GM19240 (cell line): ENCODE results near the gene TPO.
"Not testable (repeated sequence)": the region's sequence is repeated elsewhere in the genome, so short reads cannot be mapped to it uniquely, and the experiment has no call there.

ENCODE experiments used
- DNase-seq: peaks from one replicate; pipeline ENCODE4 v3.0.0; 2011; ENCODE audit warnings: low spot score; ENCODE audit not compliant: insufficient read length

The TPO gene

GRCh38 chr2:1501991-1502390 lies 88.7 kb downstream of the TPO start:
- no peak for DNase-seq

- no peak for DNase-seq
These were observed 89.6 kb downstream of the TPO start for GRCh38 chr2:1502891-1503304.

GRCh38 chr2:1503471-1504310 lies 90.4 kb downstream of the TPO start:
- no peak for DNase-seq

- DNase-seq = no peak
These were observed 91.1 kb downstream of the TPO start for GRCh38 chr2:1504311-1504750.

GRCh38 chr2:1505031-1505441 lies 91.8 kb downstream of the TPO start:
- DNase-seq = no peak

GRCh38 chr2:1509271-1510065 lies 96.2 kb downstream of the TPO start:
- no peak for DNase-seq

- no peak for DNase-seq
These were observed 96.9 kb downstream of the TPO start for GRCh38 chr2:1510176-1510575.

GRCh38 chr2:1511455-1511854 lies 98.2 kb downstream of the TPO start:
- DNase-seq = no peak

GRCh38 chr2:1512321-1513289 lies 99.3 kb downstream of the TPO start:
- no peak for DNase-seq

- no peak for DNase-seq
These were observed 101.3 kb downstream of the TPO start for GRCh38 chr2:1514391-1515072.

GRCh38 chr2:1515073-1515430 lies 101.8 kb downstream of the TPO start:
- DNase-seq = no peak

- DNase-seq = no peak
These were observed 102.9 kb downstream of the TPO start for GRCh38 chr2:1515986-1516797.

GRCh38 chr2:1516798-1517060 lies 103.5 kb downstream of the TPO start:
- no peak for DNase-seq

GRCh38 chr2:1517291-1517690 lies 104.0 kb downstream of the TPO start:
- not testable (repeated sequence) for DNase-seq

GRCh38 chr2:1517786-1518185 lies 104.5 kb downstream of the TPO start:
- DNase-seq = no peak

GRCh38 chr2:1518331-1518803 lies 105.1 kb downstream of the TPO start:
- DNase-seq = no peak

- no peak for DNase-seq
These were observed 105.7 kb downstream of the TPO start for GRCh38 chr2:1518867-1519530.

GRCh38 chr2:1521191-1521877 lies 108.1 kb downstream of the TPO start:
- no peak for DNase-seq
